Neural cell (in vitro differentiated cells): ENCODE measurements around the gene PDE7B. TPM values are rescaled to one million over a fixed set of nuclear protein-coding genes. Genes with fewer than 3 reads are reported as not detected.

Experiments used
- H2AFZ ChIP-seq: fragments of 200-600, 300-800 bp; sonication (generic), shearing (Covaris generic); 2 replicates; pipeline ENCODE4 v1.6.0; 2014; ENCODE audit warnings: low read depth, mild to moderate bottlenecking, antibody characterized with exemption, low read length, moderate library complexity
- H3F3A ChIP-seq: fragments of 200-600 bp; shearing (Covaris generic); 2 replicates; pipeline ENCODE4 v1.6.1; 2016; ENCODE audit warnings: mild to moderate bottlenecking, moderate library complexity, mixed read lengths, antibody characterized with exemption, low read length; ENCODE audit not compliant: insufficient read depth, poor library complexity, severe bottlenecking
- H3K27ac ChIP-seq: fragments of 200-600, 300-800 bp; sonication (generic), shearing (Covaris generic); 2 replicates; pipeline ENCODE4 v1.5.1; 2014; ENCODE audit warnings: mild to moderate bottlenecking, low read length, moderate library complexity
- H3K27me3 ChIP-seq: fragments of 300-800, 200-600 bp; sonication (generic), shearing (Covaris generic); 2 replicates; pipeline ENCODE4 v1.6.0; 2014; ENCODE audit warnings: mild to moderate bottlenecking, low read depth, low read length, moderate library complexity; ENCODE audit not compliant: insufficient read depth
- H3K36me3 ChIP-seq: fragments of 300-800, 200-600 bp; sonication (generic), shearing (Covaris generic); 2 replicates; pipeline ENCODE4 v1.5.1; 2014; ENCODE audit warnings: mild to moderate bottlenecking, antibody characterized with exemption, low read length, moderate library complexity; ENCODE audit not compliant: insufficient read depth
- H3K4me2 ChIP-seq: fragments of 300-800, 200-600 bp; sonication (generic), shearing (Covaris generic); 2 replicates; pipeline ENCODE4 v1.6.0; 2014; ENCODE audit warnings: mild to moderate bottlenecking, low read length
- H3K4me3 ChIP-seq: fragments of 300-800, 200-600 bp; sonication (generic), shearing (Covaris generic); 2 replicates; pipeline ENCODE4 v1.5.1; 2014; ENCODE audit warnings: mild to moderate bottlenecking, low read length, moderate library complexity
- H3K79me2 ChIP-seq: fragments of 200-600 bp; shearing (Covaris generic); replicated peaks from 2 replicates; pipeline ENCODE4 v1.6.0; 2014; ENCODE audit warnings: mild to moderate bottlenecking, low read length, moderate library complexity; ENCODE audit not compliant: insufficient read depth
- H3K9ac ChIP-seq: fragments of 300-800, 200-600 bp; sonication (generic), shearing (Covaris generic); 2 replicates; pipeline ENCODE4 v1.6.1; 2016; ENCODE audit warnings: mild to moderate bottlenecking, low read length, mixed read lengths
- H3K9me2 ChIP-seq: fragments of 200-600 bp; shearing (Covaris generic); 2 replicates; pipeline ENCODE4 v1.6.1; 2016; ENCODE audit warnings: mild to moderate bottlenecking, low read length, mixed read lengths; ENCODE audit not compliant: insufficient read depth
- H3K9me3 ChIP-seq: fragments of 200-600, 300-800 bp; sonication (generic), shearing (Covaris generic); 2 replicates; pipeline ENCODE4 v1.6.1; 2016; ENCODE audit warnings: mild to moderate bottlenecking, mixed run types, low read length, moderate library complexity, mixed read lengths
- H4K20me1 ChIP-seq: fragments of 200-600 bp; shearing (Covaris generic); 2 replicates; pipeline ENCODE4 v1.6.1; 2016; ENCODE audit warnings: mild to moderate bottlenecking, mixed run types; ENCODE audit not compliant: insufficient read depth
- EP300 ChIP-seq: fragments of 450-650 bp; conservative IDR thresholded peaks from 2 replicates; pipeline ENCODE4 v1.6.1; 2014; ENCODE audit warnings: antibody characterized with exemption, mild to moderate bottlenecking, moderate library complexity; ENCODE audit not compliant: poor library complexity, severe bottlenecking
- EZH2 ChIP-seq: fragments of 200-600, 300-800 bp; shearing (Covaris generic), sonication (generic); IDR thresholded peaks from 2 replicates; pipeline ENCODE4 v1.6.1; 2014; ENCODE audit warnings: antibody characterized with exemption, low read length, borderline replicate concordance, mild to moderate bottlenecking; ENCODE audit not compliant: insufficient read depth, poor library complexity, severe bottlenecking
- MXI1 ChIP-seq: fragments of 450-650 bp; conservative IDR thresholded peaks from 2 replicates; pipeline ENCODE4 v1.6.1; 2014; ENCODE audit warnings: antibody characterized with exemption, mild to moderate bottlenecking; ENCODE audit not compliant: poor library complexity, severe bottlenecking
- POLR2AphosphoS5 ChIP-seq: IDR thresholded peaks from 2 replicates; pipeline ENCODE4 v1.6.1; 2012
- RAD21 ChIP-seq: fragments of 450-650 bp; conservative IDR thresholded peaks from 2 replicates; pipeline ENCODE4 v1.6.1; 2014; ENCODE audit warnings: antibody characterized with exemption, mild to moderate bottlenecking, moderate library complexity
- SMC3 ChIP-seq: fragments of 450-650 bp; conservative IDR thresholded peaks from 2 replicates; pipeline ENCODE4 v1.6.1; 2014; ENCODE audit warnings: antibody characterized with exemption, mild to moderate bottlenecking, moderate library complexity; ENCODE audit not compliant: poor library complexity
- TAF1 ChIP-seq: IDR thresholded peaks from 2 replicates; pipeline ENCODE4 v1.6.1; 2012; ENCODE audit warnings: low read depth
- polyA plus RNA-seq: library from polyadenylated mRNA; depleted of rRNA; stranded (reverse); fragments of >200 nt; gene quantifications from 2 replicates; pipeline ENCODE4 v1.2.3, GENCODE V29; 2014
- TF ChIP-seq, protein P1 (sequence below): IDR thresholded peaks from 2 replicates; pipeline ENCODE4 v1.6.1; 2012; ENCODE audit warnings: borderline replicate concordance
- TF ChIP-seq, protein P2 (sequence below): fragments of 450-650 bp; IDR thresholded peaks from 2 replicates; pipeline ENCODE4 v1.5.1; 2014; ENCODE audit warnings: antibody characterized with exemption, mild to moderate bottlenecking, moderate library complexity; ENCODE audit not compliant: poor library complexity, severe bottlenecking

Gene PDE7B
- polyA plus RNA-seq, 1 donor from 2014 or later: 5.9 TPM

DNA sequence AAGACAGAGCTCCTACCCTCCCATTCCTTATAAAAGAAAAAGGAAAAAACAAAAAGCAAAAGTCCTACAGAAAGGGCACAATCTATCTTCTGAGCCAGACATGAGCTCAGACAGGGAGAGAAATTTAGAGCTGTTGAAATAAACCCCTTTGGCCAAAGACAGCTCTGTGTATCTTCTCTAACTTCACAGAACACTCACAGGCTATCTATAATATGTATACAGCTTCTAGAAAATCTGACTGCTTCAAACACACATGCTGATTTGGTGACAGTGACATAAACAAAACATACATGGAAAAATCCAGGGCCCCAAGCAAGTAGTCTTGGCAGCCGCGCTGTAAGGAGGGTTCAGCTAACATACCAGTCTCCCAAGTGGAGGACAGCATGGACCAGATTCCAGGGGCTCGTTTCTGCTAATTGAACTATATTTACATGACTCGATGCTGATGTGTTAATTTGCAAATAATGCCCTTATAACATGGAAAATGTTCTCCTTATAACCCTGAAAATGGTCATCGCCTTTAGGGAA is 361.6 kb downstream of the PDE7B start:
- no peak overlapping the region for H3K27ac ChIP-seq
- no peaks in the 10 kb centered on the region for H3F3A ChIP-seq
- no peaks in the 10 kb centered on the region for H3K27me3 ChIP-seq
- H3K4me2 ChIP-seq: no peak overlapping the region
- no peaks in the 10 kb centered on the region for H3K9me2 ChIP-seq
- no peak overlapping the region for H3K9ac ChIP-seq
- no peaks in the 10 kb centered on the region for H3K79me2 ChIP-seq
- no peaks in the 10 kb centered on the region for H4K20me1 ChIP-seq
- H3K4me3 ChIP-seq: no peak overlapping the region
- TF ChIP-seq, protein P1, sequence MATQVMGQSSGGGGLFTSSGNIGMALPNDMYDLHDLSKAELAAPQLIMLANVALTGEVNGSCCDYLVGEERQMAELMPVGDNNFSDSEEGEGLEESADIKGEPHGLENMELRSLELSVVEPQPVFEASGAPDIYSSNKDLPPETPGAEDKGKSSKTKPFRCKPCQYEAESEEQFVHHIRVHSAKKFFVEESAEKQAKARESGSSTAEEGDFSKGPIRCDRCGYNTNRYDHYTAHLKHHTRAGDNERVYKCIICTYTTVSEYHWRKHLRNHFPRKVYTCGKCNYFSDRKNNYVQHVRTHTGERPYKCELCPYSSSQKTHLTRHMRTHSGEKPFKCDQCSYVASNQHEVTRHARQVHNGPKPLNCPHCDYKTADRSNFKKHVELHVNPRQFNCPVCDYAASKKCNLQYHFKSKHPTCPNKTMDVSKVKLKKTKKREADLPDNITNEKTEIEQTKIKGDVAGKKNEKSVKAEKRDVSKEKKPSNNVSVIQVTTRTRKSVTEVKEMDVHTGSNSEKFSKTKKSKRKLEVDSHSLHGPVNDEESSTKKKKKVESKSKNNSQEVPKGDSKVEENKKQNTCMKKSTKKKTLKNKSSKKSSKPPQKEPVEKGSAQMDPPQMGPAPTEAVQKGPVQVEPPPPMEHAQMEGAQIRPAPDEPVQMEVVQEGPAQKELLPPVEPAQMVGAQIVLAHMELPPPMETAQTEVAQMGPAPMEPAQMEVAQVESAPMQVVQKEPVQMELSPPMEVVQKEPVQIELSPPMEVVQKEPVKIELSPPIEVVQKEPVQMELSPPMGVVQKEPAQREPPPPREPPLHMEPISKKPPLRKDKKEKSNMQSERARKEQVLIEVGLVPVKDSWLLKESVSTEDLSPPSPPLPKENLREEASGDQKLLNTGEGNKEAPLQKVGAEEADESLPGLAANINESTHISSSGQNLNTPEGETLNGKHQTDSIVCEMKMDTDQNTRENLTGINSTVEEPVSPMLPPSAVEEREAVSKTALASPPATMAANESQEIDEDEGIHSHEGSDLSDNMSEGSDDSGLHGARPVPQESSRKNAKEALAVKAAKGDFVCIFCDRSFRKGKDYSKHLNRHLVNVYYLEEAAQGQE: no peak
- no peak for TF ChIP-seq EZH2
- TF ChIP-seq RAD21: no peak
- TF ChIP-seq POLR2AphosphoS5: no peak
- no peak for TF ChIP-seq EP300
- TF ChIP-seq TAF1: no peak
- TF ChIP-seq, protein P2, sequence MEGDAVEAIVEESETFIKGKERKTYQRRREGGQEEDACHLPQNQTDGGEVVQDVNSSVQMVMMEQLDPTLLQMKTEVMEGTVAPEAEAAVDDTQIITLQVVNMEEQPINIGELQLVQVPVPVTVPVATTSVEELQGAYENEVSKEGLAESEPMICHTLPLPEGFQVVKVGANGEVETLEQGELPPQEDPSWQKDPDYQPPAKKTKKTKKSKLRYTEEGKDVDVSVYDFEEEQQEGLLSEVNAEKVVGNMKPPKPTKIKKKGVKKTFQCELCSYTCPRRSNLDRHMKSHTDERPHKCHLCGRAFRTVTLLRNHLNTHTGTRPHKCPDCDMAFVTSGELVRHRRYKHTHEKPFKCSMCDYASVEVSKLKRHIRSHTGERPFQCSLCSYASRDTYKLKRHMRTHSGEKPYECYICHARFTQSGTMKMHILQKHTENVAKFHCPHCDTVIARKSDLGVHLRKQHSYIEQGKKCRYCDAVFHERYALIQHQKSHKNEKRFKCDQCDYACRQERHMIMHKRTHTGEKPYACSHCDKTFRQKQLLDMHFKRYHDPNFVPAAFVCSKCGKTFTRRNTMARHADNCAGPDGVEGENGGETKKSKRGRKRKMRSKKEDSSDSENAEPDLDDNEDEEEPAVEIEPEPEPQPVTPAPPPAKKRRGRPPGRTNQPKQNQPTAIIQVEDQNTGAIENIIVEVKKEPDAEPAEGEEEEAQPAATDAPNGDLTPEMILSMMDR: no peak
- TF ChIP-seq MXI1: no peak
- TF ChIP-seq SMC3: no peak
- H3K36me3 ChIP-seq: no peaks in the 10 kb centered on the region
- H3K9me3 ChIP-seq: no peaks in the 10 kb centered on the region
- H2AFZ ChIP-seq: no peak overlapping the region

DNA sequence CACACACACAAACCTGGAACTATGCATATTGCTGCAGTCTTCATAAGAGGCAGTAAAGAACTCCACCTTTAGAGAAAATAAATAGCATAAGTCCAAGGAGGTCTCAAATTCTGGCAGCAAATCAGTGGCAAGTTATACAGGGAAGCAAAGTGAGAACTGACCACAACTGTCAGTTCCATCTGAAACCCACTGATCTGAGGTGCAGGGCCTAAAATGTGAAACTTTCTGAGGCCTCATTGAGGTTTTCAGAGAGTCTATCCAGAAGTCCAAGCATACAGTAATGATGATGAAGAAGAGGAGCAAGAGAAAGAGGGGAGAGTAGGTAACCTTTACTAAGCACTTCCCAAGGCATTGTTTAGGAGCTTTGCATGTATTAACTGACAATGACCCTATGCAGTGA is 362.4 kb downstream of the PDE7B start:
- H3K4me3 ChIP-seq: no peak overlapping the region
- H4K20me1 ChIP-seq: no peaks in the 10 kb centered on the region
- H3F3A ChIP-seq: no peaks in the 10 kb centered on the region
- no peaks in the 10 kb centered on the region for H3K27me3 ChIP-seq
- H3K9ac ChIP-seq: no peak overlapping the region
- H3K36me3 ChIP-seq: no peaks in the 10 kb centered on the region
- no peak overlapping the region for H2AFZ ChIP-seq
- H3K79me2 ChIP-seq: no peaks in the 10 kb centered on the region
- H3K27ac ChIP-seq: no peak overlapping the region
- TF ChIP-seq POLR2AphosphoS5 (no peak), TAF1 (no peak), SMC3 (no peak), EP300 (no peak), MXI1 (no peak), EZH2 (no peak), RAD21 (no peak)
- TF ChIP-seq, protein P1: no peak
- TF ChIP-seq, protein P2: no peak
- H3K9me2 ChIP-seq: no peaks in the 10 kb centered on the region
- no peak overlapping the region for H3K4me2 ChIP-seq
- H3K9me3 ChIP-seq: no peaks in the 10 kb centered on the region
